HAP-1 (cell line): Measurements from ENCODE around the gene C16orf92.

Experiments used
- DNase-seq, 2 experiments: peaks; one replicate each; pipeline ENCODE4 v3.0.0-alpha.2; 2016 to 2020; ENCODE audit warnings: low spot score in 2 of 2
- H3K27me3 ChIP-seq: fragments of 250-450 bp; sonication (Bioruptor Pico); 2 replicates; pipeline ENCODE4 v1.5.1; 2020; ENCODE audit warnings: low read depth, mild to moderate bottlenecking, moderate library complexity
- H3K36me3 ChIP-seq: fragments of 250-450 bp; sonication (Bioruptor Pico); replicated peaks from 2 replicates; pipeline ENCODE4 v1.5.1; 2020; ENCODE audit warnings: mild to moderate bottlenecking
- H3K4me1 ChIP-seq: fragments of 250-450 bp; sonication (Bioruptor Pico); 2 replicates; pipeline ENCODE4 v1.5.1; 2020; ENCODE audit warnings: mild to moderate bottlenecking
- H3K4me3 ChIP-seq: fragments of 250-450 bp; sonication (Bioruptor Pico); 2 replicates; pipeline ENCODE4 v1.5.1; 2020; ENCODE audit warnings: mild to moderate bottlenecking, moderate library complexity
- H3K9me3 ChIP-seq: fragments of 250-450 bp; sonication (Bioruptor Pico); 2 replicates; pipeline ENCODE4 v1.5.1; 2020; ENCODE audit warnings: mild to moderate bottlenecking, moderate library complexity
- in situ Hi-C: fragments of 300-500 bp; cut with MboI; formaldehyde crosslinking; loops from 3 replicates; pipeline ENCODE4 v1.14.3; 2020; ENCODE audit warnings: low sequenced_read_pairs, inconsistent platforms, mixed read lengths

C16orf92 gene

GRCh38 chr16:30068750-30069610 is 46.0 kb downstream of the C16orf92 start:
- peak in 1 of 2 experiments; percentile 43 for DNase-seq
- peaks cover 19% of the 10 kb centered on the region for H3K4me1 ChIP-seq
- in situ Hi-C loops = no loop called here
- peaks cover 75% of the 10 kb centered on the region for H3K36me3 ChIP-seq
- H3K9me3 ChIP-seq = no peaks in the 10 kb centered on the region
- no peak overlapping the region for H3K4me3 ChIP-seq
- H3K27me3 ChIP-seq = no peaks in the 10 kb centered on the region

- H3K4me3 ChIP-seq = no peak overlapping the region
- peaks cover 12% of the 10 kb centered on the region for H3K4me1 ChIP-seq
- DNase-seq = no peak
- no peaks in the 10 kb centered on the region for H3K9me3 ChIP-seq
- in situ Hi-C loops = no loop called here
- no peaks in the 10 kb centered on the region for H3K27me3 ChIP-seq
- peaks cover 75% of the 10 kb centered on the region for H3K36me3 ChIP-seq
Measured at GRCh38 chr16:30069611-30070462, 46.8 kb downstream of the C16orf92 start.

GRCh38 chr16:30070490-30070889 is 47.5 kb downstream of the C16orf92 start:
- DNase-seq = no peak
- Histone ChIP-seq H3K9me3 (no peaks in the 10 kb centered on the region), H3K4me1 (peaks cover 12% of the 10 kb centered on the region), H3K27me3 (no peaks in the 10 kb centered on the region), H3K36me3 (peaks cover 75% of the 10 kb centered on the region), H3K4me3 (no peak overlapping the region)
- in situ Hi-C loops = no loop called here
